Right lobe of liver (tissue), 4 donors: ENCODE measurements around the gene POLD3.

Experiments used
- CTCF ChIP-seq, 4 donors: fragments of 200-600 bp in 3 of 4; fragments of 450-650 bp in 1 of 4; IDR thresholded peaks; one replicate each; pipeline versions ENCODE4 v1.5.1 to v1.8.0; 2016 to 2022; ENCODE audit warnings: antibody characterized with exemption in 4 of 4, mild to moderate bottlenecking in 2 of 4
- POLR2A ChIP-seq: fragments of 450-650 bp; IDR thresholded peaks from one replicate; pipeline ENCODE4 v1.6.1; 2017; ENCODE audit warnings: antibody characterized with exemption, mild to moderate bottlenecking
- donor health status: DM: no; HTN: no; CAD: no.
- donor health status: DM: no; HTN: no; CAD: no.
- donor health status: DM: no; HTN: yes; CAD: no.

DNA sequence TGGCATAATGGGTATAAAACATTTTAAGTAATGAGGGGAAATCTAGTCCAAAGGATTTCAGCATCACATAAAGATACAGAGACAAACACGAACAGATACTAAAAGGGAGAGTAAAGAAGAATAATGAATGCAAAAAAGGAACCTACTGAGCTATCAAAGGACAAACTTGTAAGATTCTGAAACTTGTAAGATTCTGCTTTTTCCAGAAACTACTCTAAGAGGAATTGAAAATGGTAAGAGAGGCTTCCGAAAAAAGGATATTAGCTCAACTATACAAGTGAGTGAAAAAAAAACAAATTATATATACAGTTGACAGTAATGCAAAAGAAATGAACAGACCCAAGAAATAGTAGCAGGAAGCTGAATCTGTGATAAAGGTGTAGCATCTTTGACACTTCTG, 37.7 kb downstream of the POLD3 start:
- TF ChIP-seq CTCF (IDR thresholded peaks at IDR 0.05) (no peak), POLR2A (no peak)
